Peyer's patch (tissue), 4 donors: ENCODE results near the gene FNDC3A. TPM values are rescaled to one million over a fixed set of nuclear protein-coding genes. Genes with fewer than 3 reads are reported as not detected.
A peak's percentile ranks its signal among the peaks of the same experiment; 100 is the strongest.

ENCODE experiments used
- DNase-seq, 3 donors: peaks; one replicate each; pipeline ENCODE4 v3.0.0-alpha.2; 2017 to 2019
- H3K27ac ChIP-seq, 4 donors: fragments of 200-600 bp; sonication (generic); one replicate each; pipeline ENCODE4 v1.5.1; 2016 to 2019
- H3K27me3 ChIP-seq, 2 donors: fragments of 200-600 bp; sonication (generic); one replicate each; pipeline ENCODE4 v1.5.1; 2019
- H3K36me3 ChIP-seq, 3 donors: fragments of 200-600 bp; sonication (generic); one replicate each; pipeline ENCODE4 v1.5.1; 2016 to 2019
- H3K4me1 ChIP-seq, 4 donors: fragments of 200-600 bp; sonication (generic); one replicate each; pipeline ENCODE4 v1.5.1; 2016 to 2019
- H3K4me3 ChIP-seq, 4 donors: fragments of 200-600 bp; sonication (generic); 1 replicate in 3 of 4; 2 replicates in 1 of 4; pipeline ENCODE4 v1.5.1; 2016 to 2019; ENCODE audit warnings: mild to moderate bottlenecking in 1 of 4
- H3K9me3 ChIP-seq, 4 donors: fragments of 200-600 bp; sonication (generic); one replicate each; pipeline ENCODE4 v1.5.1; 2016 to 2019; ENCODE audit warnings: mild to moderate bottlenecking in 1 of 4
- CTCF ChIP-seq, 6 experiments: fragments of 450-650 bp in 4 of 6; fragments of 200-600 bp in 2 of 6; sonication (generic) in 1 of 6; IDR thresholded peaks; one replicate each; pipeline ENCODE4 v1.5.1; 2017 to 2019; ENCODE audit warnings: antibody characterized with exemption in 6 of 6, mild to moderate bottlenecking in 3 of 6, moderate library complexity in 1 of 6
- POLR2A ChIP-seq, 2 donors: fragments of 450-650 bp; IDR thresholded peaks; one replicate each; pipeline ENCODE4 v1.5.1; 2017; ENCODE audit warnings: antibody characterized with exemption in 2 of 2, mild to moderate bottlenecking in 2 of 2, moderate library complexity in 2 of 2
- total RNA-seq, 4 donors: library from RNA; depleted of rRNA; stranded (reverse); fragments of >200 nt; gene quantifications; one replicate each; pipeline ENCODE4 v1.1.0, GENCODE V29; 2016

The FNDC3A gene
- total RNA-seq: 10 to 100 TPM; 40.4 to 75.0 (median 52.6) TPM

GRCh38 chr13:48975856-48976575, at the start of gene FNDC3A:
Gene FNDC3A (plus strand): TSS chr13:48975912. CDS start chr13:49006191, 30,279 bp downstream.
- H3K9me3 ChIP-seq: peaks cover 0 to 4% (median 0%) of the 10 kb centered on the region in 4 donors
- no peaks in the 10 kb centered on the region for H3K27me3 ChIP-seq
- DNase-seq: peak; percentile 80 to 93 (median 90)
- peak within 1 kb of the TSS; percentile 66 to 93 (median 84) for H3K4me3 ChIP-seq
- no peaks in the 10 kb centered on the region for H3K36me3 ChIP-seq
- peaks cover 0 to 15% (median 6%) of the 10 kb centered on the region in 4 donors for H3K4me1 ChIP-seq
- TF ChIP-seq CTCF (IDR thresholded peaks at IDR 0.05): no peak
- peak; percentile 71 to 76 for TF ChIP-seq POLR2A (IDR thresholded peaks at IDR 0.05)
- peak within 1 kb of the TSS; percentile 95 to 99 (median 98) for H3K27ac ChIP-seq

GRCh38 chr13:48928757-48929430, 46.8 kb upstream of the FNDC3A start:
- no peak for DNase-seq
- H3K27me3 ChIP-seq: no peaks in the 10 kb centered on the region
- no peaks in the 10 kb centered on the region for H3K36me3 ChIP-seq
- TF ChIP-seq POLR2A (IDR thresholded peaks at IDR 0.05) (no peak), CTCF (IDR thresholded peaks at IDR 0.05) (no peak)
- H3K27ac ChIP-seq: no peak overlapping the region
- H3K4me1 ChIP-seq: no peaks in the 10 kb centered on the region
- no peak overlapping the region for H3K4me3 ChIP-seq
- no peaks in the 10 kb centered on the region for H3K9me3 ChIP-seq

- H3K36me3 ChIP-seq: no peaks in the 10 kb centered on the region
- no peak for TF ChIP-seq POLR2A (IDR thresholded peaks at IDR 0.05)
- TF ChIP-seq CTCF (IDR thresholded peaks at IDR 0.05): no peak
- H3K4me1 ChIP-seq: no peaks in the 10 kb centered on the region
- no peaks in the 10 kb centered on the region for H3K27me3 ChIP-seq
- H3K9me3 ChIP-seq: no peaks in the 10 kb centered on the region
- no peak overlapping the region for H3K4me3 ChIP-seq
- no peak overlapping the region for H3K27ac ChIP-seq
- DNase-seq: no peak
These were observed 44.8 kb upstream of the FNDC3A start for GRCh38 chr13:48930918-48931317.

GRCh38 chr13:48938308-48938943, 37.3 kb upstream of the FNDC3A start:
- Histone ChIP-seq H3K4me1 (no peaks in the 10 kb centered on the region), H3K27ac (no peak overlapping the region), H3K9me3 (no peaks in the 10 kb centered on the region), H3K4me3 (no peak overlapping the region), H3K27me3 (no peaks in the 10 kb centered on the region), H3K36me3 (no peaks in the 10 kb centered on the region)
- TF ChIP-seq POLR2A (IDR thresholded peaks at IDR 0.05) (no peak), CTCF (IDR thresholded peaks at IDR 0.05) (no peak)
- DNase-seq: no peak

GRCh38 chr13:48939728-48940127, 36.0 kb upstream of the FNDC3A start:
- H3K27ac ChIP-seq: no peak overlapping the region
- no peaks in the 10 kb centered on the region for H3K36me3 ChIP-seq
- no peaks in the 10 kb centered on the region for H3K4me1 ChIP-seq
- no peaks in the 10 kb centered on the region for H3K9me3 ChIP-seq
- DNase-seq: no peak
- no peaks in the 10 kb centered on the region for H3K27me3 ChIP-seq
- TF ChIP-seq POLR2A (IDR thresholded peaks at IDR 0.05) (no peak), CTCF (IDR thresholded peaks at IDR 0.05) (no peak)
- H3K4me3 ChIP-seq: no peak overlapping the region
